ENCODE measurements around the gene CLTB. TPM values are rescaled to one million over a fixed set of nuclear protein-coding genes. Genes with fewer than 3 reads are reported as not detected.

CLTB gene
- total RNA-seq, 4 donors from 2014 or later, result 183 to 233 (median 197) TPM

DNA sequence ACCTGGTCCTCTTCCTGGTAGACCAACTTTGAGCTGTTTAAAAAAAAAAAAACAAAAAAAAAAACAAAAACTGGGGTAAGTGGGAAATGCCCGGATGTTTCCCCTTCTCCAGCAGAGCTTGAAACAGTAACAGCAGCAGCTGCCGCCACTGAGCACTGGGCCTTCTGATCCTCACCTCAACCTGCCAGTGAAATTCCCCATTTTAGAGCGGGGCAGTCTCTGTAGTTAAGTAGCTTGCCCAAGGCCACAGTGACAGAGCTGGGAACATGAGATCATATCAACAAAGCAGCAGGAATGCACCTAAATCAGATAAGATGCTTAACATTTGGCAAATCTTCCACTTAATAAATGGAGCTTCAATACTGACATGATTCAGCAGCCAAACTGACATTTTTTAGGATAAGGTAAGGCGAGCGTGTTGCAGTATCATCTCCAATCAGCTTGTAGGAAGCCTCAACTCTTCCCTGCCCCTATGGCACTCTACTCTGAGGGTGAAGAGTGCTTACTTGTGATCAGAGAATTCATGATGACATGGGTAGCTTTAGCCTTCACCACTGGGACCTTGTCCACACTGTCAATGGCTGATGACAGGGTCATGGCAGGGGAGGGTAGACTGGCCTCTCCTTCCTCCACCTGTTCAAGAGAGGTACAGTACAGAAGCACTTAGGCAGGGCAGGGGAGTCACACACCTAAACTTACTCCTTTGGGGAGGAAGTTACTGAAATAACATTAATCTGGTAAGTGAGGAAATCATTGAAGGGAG, 64.0 kb downstream of the CLTB start:
- Histone ChIP-seq H3K4me3 (no peak overlapping the region), H3K9me3 (no peaks in the 10 kb centered on the region), H3K36me3 (peaks cover 0 to 93% (median 29%) of the 10 kb centered on the region in 3 donors), H3K27ac (no peak overlapping the region), H3K27me3 (no peaks in the 10 kb centered on the region), H3K4me1 (no peaks in the 10 kb centered on the region)
- no peak for DNase-seq (ENCODE audit: low spot score in 2 of 2)
- 92 to 93% methylated on average over 5 of the region's 5 CpGs for WGBS, 2 donors
- TF ChIP-seq EP300 (IDR thresholded peaks at IDR 0.05) (no peak), POLR2A (IDR thresholded peaks at IDR 0.05) (no peak), CTCF (IDR thresholded peaks at IDR 0.05) (no peak)

GRCh38 chr5:176350416-176350815, 65.9 kb downstream of the CLTB start:
- Histone ChIP-seq H3K36me3 (peaks cover 0 to 98% (median 30%) of the 10 kb centered on the region in 3 donors), H3K9me3 (no peaks in the 10 kb centered on the region), H3K4me3 (no peak overlapping the region), H3K4me1 (no peaks in the 10 kb centered on the region), H3K27me3 (no peaks in the 10 kb centered on the region), H3K27ac (no peak overlapping the region)
- no peak for TF ChIP-seq POLR2A (IDR thresholded peaks at IDR 0.05)
- TF ChIP-seq CTCF (IDR thresholded peaks at IDR 0.05), result no peak
- TF ChIP-seq EP300 (IDR thresholded peaks at IDR 0.05), result no peak
- 86 to 93% methylated on average over 7 to 8 of the region's 8 CpGs for WGBS, 2 donors
- no peak for DNase-seq (ENCODE audit: low spot score in 2 of 2)

- WGBS, 2 donors, result 67 to 82% methylated on average over 2 of the region's 2 CpGs
Observed at GRCh38 chr5:176342766-176343458, 73.4 kb downstream of the CLTB start.

More at GRCh38 chr5:176342766-176343458, 73.4 kb downstream of the CLTB start:
- no peaks in the 10 kb centered on the region for H3K4me1 ChIP-seq
- H3K27ac ChIP-seq, result no peak overlapping the region
- no peaks in the 10 kb centered on the region for H3K27me3 ChIP-seq
- DNase-seq (ENCODE audit: low spot score in 2 of 2), result no peak
- TF ChIP-seq CTCF (IDR thresholded peaks at IDR 0.05) (no peak), EP300 (IDR thresholded peaks at IDR 0.05) (no peak), POLR2A (IDR thresholded peaks at IDR 0.05) (no peak)
- H3K36me3 ChIP-seq, result peaks cover 0 to 65% (median 7%) of the 10 kb centered on the region in 3 donors
- H3K9me3 ChIP-seq, result no peaks in the 10 kb centered on the region
- no peak overlapping the region for H3K4me3 ChIP-seq

Small RNA genes lying within 50 kb of the gene (small RNA-seq; reads per million reads assigned to genes)
- gene AC010297.1, result not detected
- gene MIR1271, result 1.5 reads per million, percentile 46 among the genes with 10 or more reads in this experiment

Other genes starting within 250 kb of the CLTB start
- 10 to 100 TPM in 2 of 4 donors, 1 to 10 TPM in 2; 3.7 to 11.1 (median 8.2) TPM for gene SIMC1, start 178.1 kb downstream of the CLTB start, total RNA-seq
- gene KIAA1191, start 54.8 kb downstream of the CLTB start, total RNA-seq, result 10 to 100 TPM; 77.9 to 91.3 (median 90.0) TPM
- gene ARL10, start 51.1 kb downstream of the CLTB start, total RNA-seq, result 10 to 100 TPM; 12.0 to 54.6 (median 16.9) TPM
- 10 to 100 TPM in 1 of 4 donors, 1 to 10 TPM in 3; 6.1 to 17.7 (median 6.6) TPM for gene NOP16, start 27.9 kb downstream of the CLTB start, total RNA-seq
- gene HIGD2A, start 27.8 kb downstream of the CLTB start, total RNA-seq, result 10 to 100 TPM; 54.3 to 96.3 (median 85.1) TPM
- 10 to 100 TPM; 23.0 to 30.8 (median 29.4) TPM for gene FAF2, start 31.8 kb upstream of the CLTB start, total RNA-seq
- gene RNF44, start 120.9 kb upstream of the CLTB start, total RNA-seq, result 10 to 100 TPM; 11.1 to 28.5 (median 21.8) TPM
- gene CDHR2, start 132.8 kb upstream of the CLTB start, total RNA-seq, result not detected
- under 1 TPM in 2 of 4 donors, not detected in 2; 0.22 to 0.90 TPM for gene GPRIN1, start 193.6 kb upstream of the CLTB start, total RNA-seq
- gene SNCB, start 214.0 kb upstream of the CLTB start, total RNA-seq, result not detected
- not detected for gene EIF4E1B, start 214.1 kb upstream of the CLTB start, total RNA-seq
- 10 to 100 TPM; 11.0 to 25.8 (median 14.3) TPM for gene TSPAN17, start 230.9 kb upstream of the CLTB start, total RNA-seq

All from tibial nerve (tissue), 4 donors.